B cell (primary cell): ENCODE measurements around the gene DTNBP1. TPM values are rescaled to one million over a fixed set of nuclear protein-coding genes. Genes with fewer than 3 reads are reported as not detected.

Experiments used
- ATAC-seq: fragments of 200-7000 bp; cut with Tn5 transposase; one replicate; pipeline ENCODE4 v1.10.0; 2021; ENCODE audit warnings: low read depth, mild to moderate bottlenecking, moderate number of reproducible peaks, moderate library complexity
- CTCF ChIA-PET: fragments of 350-600 bp; sonication (Branson Sonifier 250); formaldehyde crosslinking; loops from one replicate; lab custom pipeline; 2021; ENCODE audit warnings: antibody characterized with exemption, inconsistent platforms; lab: Charles Lee
- POLR2A ChIA-PET: fragments of 350-600 bp; sonication (Branson Sonifier 250); formaldehyde crosslinking; loops from one replicate; lab custom pipeline; 2021; ENCODE audit warnings: antibody characterized with exemption; lab: Charles Lee
- DNase-seq: peaks from one replicate; pipeline ENCODE4 v3.0.0; 2013
- H2AFZ ChIP-seq: 2 replicates; pipeline ENCODE4 v1.6.1; 2012; ENCODE audit warnings: mild to moderate bottlenecking, low read depth, low read length; ENCODE audit not compliant: insufficient read depth, poor library complexity, severe bottlenecking
- H3K27ac ChIP-seq, 2 donors: 1 replicate in 1 of 2; 2 replicates in 1 of 2; pipeline ENCODE4 v1.5.1; 2012 to 2013; ENCODE audit warnings: low read length in 2 of 2, mild to moderate bottlenecking in 2 of 2, moderate library complexity in 1 of 2
- H3K27me3 ChIP-seq, 4 experiments: fragments of 200-600 bp in 1 of 4; sonication (generic) in 1 of 4; replicated peaks in 1 of 4; 1 replicate in 2 of 4; 2 replicates in 2 of 4; pipeline versions ENCODE4 v1.6.1 to v1.7.0; 2013 to 2016; ENCODE audit warnings: low read length in 3 of 4, mild to moderate bottlenecking in 2 of 4, mixed read lengths in 1 of 4, moderate library complexity in 1 of 4; ENCODE audit not compliant: insufficient read depth in 4 of 4, control insufficient read depth in 3 of 4; ENCODE audit errors: control extremely low read depth in 1 of 4
- H3K36me3 ChIP-seq, 2 experiments: replicated peaks in 1 of 2; 1 replicate in 1 of 2; 2 replicates in 1 of 2; pipeline versions ENCODE4 v1.6.1 to v1.7.1; 2013; ENCODE audit warnings: low read length in 1 of 2; ENCODE audit not compliant: insufficient read depth in 2 of 2, control insufficient read depth in 1 of 2; ENCODE audit errors: control extremely low read depth in 1 of 2, extremely low read depth in 1 of 2
- H3K4me1 ChIP-seq, 2 donors: fragments of 200-600 bp in 1 of 2; sonication (generic) in 1 of 2; 1 replicate in 1 of 2; 2 replicates in 1 of 2; pipeline versions ENCODE4 v1.5.1 to v1.6.1; 2013 to 2017; ENCODE audit warnings: low read length in 2 of 2; ENCODE audit not compliant: control insufficient read depth in 2 of 2, insufficient read depth in 2 of 2
- H3K4me2 ChIP-seq: replicated peaks from 2 replicates; pipeline ENCODE3; 2012; ENCODE audit warnings: mild to moderate bottlenecking, low read depth, low read length; ENCODE audit not compliant: poor library complexity, severe bottlenecking
- H3K4me3 ChIP-seq, 5 experiments: fragments of 200-600 bp in 1 of 5; sonication (generic) in 1 of 5; 1 replicate in 3 of 5; 2 replicates in 2 of 5; pipeline versions ENCODE4 v1.5.1 to v1.7.0; 2011 to 2016; ENCODE audit warnings: low read length in 4 of 5, mild to moderate bottlenecking in 4 of 5, low read depth in 2 of 5, control low read depth in 1 of 5, moderate library complexity in 1 of 5; ENCODE audit not compliant: insufficient read depth in 1 of 5; ENCODE audit errors: control extremely low read depth in 1 of 5, extremely low read depth in 1 of 5
- H3K79me2 ChIP-seq: fragments of 200-600 bp; sonication (generic); one replicate; pipeline ENCODE4 v1.6.0; 2016; ENCODE audit warnings: low read length; ENCODE audit not compliant: control insufficient read depth, insufficient read depth
- H3K9ac ChIP-seq: fragments of 200-600 bp; sonication (generic); 2 replicates; pipeline ENCODE4 v1.6.1; 2017; ENCODE audit warnings: mild to moderate bottlenecking, low read length, moderate library complexity
- H3K9me3 ChIP-seq, 3 donors: one replicate each; pipeline versions ENCODE4 v1.6.1 to v1.7.1; 2013; ENCODE audit warnings: low read length in 2 of 3; ENCODE audit not compliant: control insufficient read depth in 2 of 3, insufficient read depth in 1 of 3; ENCODE audit errors: control extremely low read depth in 1 of 3
- H4K20me1 ChIP-seq: 2 replicates; pipeline ENCODE4 v1.6.0; 2012; ENCODE audit warnings: mild to moderate bottlenecking, low read length; ENCODE audit not compliant: insufficient read depth, control insufficient read depth, poor library complexity, severe bottlenecking
- H3K27ac Mint-ChIP-seq: one replicate; pipeline ENCODE4 v1.8.0; 2021; ENCODE audit warnings: mixed read lengths
- H3K27me3 Mint-ChIP-seq: one replicate; pipeline ENCODE4 v1.8.0; 2021; ENCODE audit warnings: mixed read lengths
- H3K4me1 Mint-ChIP-seq: one replicate; pipeline ENCODE4 v1.8.0; 2021; ENCODE audit warnings: mixed read lengths
- H3K4me3 Mint-ChIP-seq: one replicate; pipeline ENCODE4 v1.8.0; 2021; ENCODE audit warnings: mixed read lengths
- H3K9me3 Mint-ChIP-seq: one replicate; pipeline ENCODE4 v1.8.0; 2022; ENCODE audit warnings: mixed read lengths; ENCODE audit not compliant: insufficient read depth
- CTCF ChIP-seq: fragments of 200-600 bp; IDR thresholded peaks from one replicate; pipeline ENCODE4 v1.8.0; 2022; ENCODE audit warnings: antibody characterized with exemption, mild to moderate bottlenecking
- EZH2 ChIP-seq: IDR thresholded peaks from 2 replicates; pipeline ENCODE4 v1.6.1; 2012; ENCODE audit warnings: borderline replicate concordance, low read depth, mild to moderate bottlenecking, moderate library complexity, low read length; ENCODE audit not compliant: insufficient read depth, poor library complexity, severe bottlenecking
- WGBS: methylation state at CpG from one replicate; pipeline ENCODE4 v1.1.5; 2013; ENCODE audit warnings: missing lambda C conversion rate; ENCODE audit not compliant: insufficient coverage; 5-methylcytosine and 5-hydroxymethylcytosine counted together
- intact Hi-C: fragments of 100-400 bp; cut with micrococcal nuclease; formaldehyde crosslinking; loops from one replicate; pipeline ENCODE4 v1.10.0; 2022
- polyA plus RNA-seq: library from polyadenylated mRNA; depleted of rRNA; stranded (reverse); fragments of >200 nt; gene quantifications from 2 replicates; pipeline ENCODE4 v1.2.3, GENCODE V29; 2012
- total RNA-seq, 2 donors: library from RNA; stranded (reverse); fragments of 120-200 nt in 1 of 2; gene quantifications; 1 replicate in 1 of 2; 2 replicates in 1 of 2; pipeline versions ENCODE4 v1.2.3 to v1.2.4, GENCODE V29; 2013 to 2022

Gene DTNBP1
- total and polyA plus RNA-seq, 2 donors (not counting 1 experiment from before 2014, with no cell fraction given), result 31.4 to 73.0 TPM

GRCh38 chr6:15512126-15512525, 150.7 kb downstream of the DTNBP1 start:
- H3K27ac ChIP-seq, result no peak overlapping the region

More at GRCh38 chr6:15512126-15512525, 150.7 kb downstream of the DTNBP1 start:
- Histone ChIP-seq H3K79me2 (peaks cover 23% of the 10 kb centered on the region), H3K36me3 (peaks cover 4 to 98% of the 10 kb centered on the region in 2 experiments), H3K4me2 (no peak overlapping the region), H3K9me3 (no peaks in the 10 kb centered on the region), H2AFZ (no peak overlapping the region), H3K4me3 (no peak overlapping the region), H3K9ac (no peak overlapping the region), H3K4me1 (no peaks in the 10 kb centered on the region), H3K27me3 (no peaks in the 10 kb centered on the region), H4K20me1 (peaks cover 7% of the 10 kb centered on the region)
- intact Hi-C loops, result no loop called here
- H3K27me3 Mint-ChIP-seq, result no peaks in the 10 kb centered on the region
- H3K27ac Mint-ChIP-seq, result no peak overlapping the region
- H3K4me1 Mint-ChIP-seq, result no peaks in the 10 kb centered on the region
- TF ChIP-seq CTCF, result no peak
- TF ChIP-seq EZH2, result no peak
- H3K9me3 Mint-ChIP-seq, result no peaks in the 10 kb centered on the region
- no peak for DNase-seq
- POLR2A ChIA-PET, result no interaction called here
- H3K4me3 Mint-ChIP-seq, result no peak overlapping the region
- whole genome bisulfite sequencing, result 97% methylated on average over 15 of the region's 18 CpGs
- CTCF ChIA-PET, result no interaction called here
- ATAC-seq, result no peak
